Liver (tissue), 9 donors: ENCODE measurements around the gene GALNT9. TPM values are rescaled to one million over a fixed set of nuclear protein-coding genes. Genes with fewer than 3 reads are reported as not detected.

Experiments used
- DNase-seq: peaks from one replicate; pipeline ENCODE4 v3.0.0-alpha.2; 2017; ENCODE audit warnings: low spot score
- H3K27ac ChIP-seq, 2 donors: one replicate each; pipeline ENCODE4 v1.7.0; 2013; ENCODE audit warnings: inconsistent platforms in 2 of 2, low read length in 2 of 2, control low read depth in 1 of 2, low read depth in 1 of 2, mild to moderate bottlenecking in 1 of 2
- H3K27me3 ChIP-seq, 4 donors: one replicate each; pipeline versions ENCODE4 v1.6.1 to v1.7.0; 2013; ENCODE audit warnings: low read length in 3 of 4, inconsistent platforms in 1 of 4, mild to moderate bottlenecking in 1 of 4, moderate library complexity in 1 of 4; ENCODE audit not compliant: control insufficient read depth in 4 of 4, insufficient read depth in 4 of 4
- H3K36me3 ChIP-seq, 4 donors: one replicate each; pipeline versions ENCODE4 v1.6.1 to v1.7.0; 2013; ENCODE audit warnings: low read length in 3 of 4, mild to moderate bottlenecking in 3 of 4, low read depth in 1 of 4, moderate library complexity in 1 of 4; ENCODE audit not compliant: control insufficient read depth in 4 of 4, insufficient read depth in 3 of 4
- H3K4me1 ChIP-seq, 4 donors: one replicate each; pipeline versions ENCODE4 v1.6.1 to v1.7.0; 2013; ENCODE audit warnings: low read length in 3 of 4, mild to moderate bottlenecking in 3 of 4, moderate library complexity in 1 of 4; ENCODE audit not compliant: control insufficient read depth in 4 of 4, insufficient read depth in 4 of 4
- H3K4me3 ChIP-seq, 3 donors: one replicate each; pipeline versions ENCODE4 v1.6.1 to v1.7.0; 2013; ENCODE audit warnings: low read length in 3 of 3, control low read depth in 1 of 3, low read depth in 1 of 3, mild to moderate bottlenecking in 1 of 3
- H3K9ac ChIP-seq, 2 donors: one replicate each; pipeline ENCODE4 v1.7.0; 2013; ENCODE audit warnings: low read length in 2 of 2, mild to moderate bottlenecking in 2 of 2, moderate library complexity in 2 of 2, control low read depth in 1 of 2, low read depth in 1 of 2
- H3K9me3 ChIP-seq, 4 donors: one replicate each; pipeline versions ENCODE4 v1.6.1 to v1.7.0; 2013; ENCODE audit warnings: low read length in 3 of 4; ENCODE audit not compliant: control insufficient read depth in 4 of 4
- ATF3 ChIP-seq: IDR thresholded peaks from 2 replicates; pipeline ENCODE4 v1.6.1; 2016; ENCODE audit warnings: antibody characterized with exemption
- EGR1 ChIP-seq, 2 donors: IDR thresholded peaks; 2 replicates each; pipeline ENCODE4 v1.6.1; 2016 to 2018; ENCODE audit warnings: antibody characterized with exemption in 2 of 2, low read depth in 2 of 2
- FOXA1 ChIP-seq: IDR thresholded peaks from 2 replicates; pipeline ENCODE4 v1.6.1; 2016; ENCODE audit warnings: antibody characterized with exemption
- FOXA2 ChIP-seq: IDR thresholded peaks from 2 replicates; pipeline ENCODE4 v1.6.1; 2016; ENCODE audit warnings: antibody characterized with exemption
- GABPA ChIP-seq, 2 donors: IDR thresholded peaks in 1 of 2; conservative IDR thresholded peaks in 1 of 2; 2 replicates each; pipeline ENCODE4 v1.6.1; 2016; ENCODE audit warnings: antibody characterized with exemption in 2 of 2, mild to moderate bottlenecking in 1 of 2, moderate library complexity in 1 of 2
- HNF4A ChIP-seq, 2 donors: conservative IDR thresholded peaks; 2 replicates each; pipeline ENCODE4 v1.6.1; 2016; ENCODE audit warnings: antibody characterized with exemption in 2 of 2, mild to moderate bottlenecking in 2 of 2
- HNF4G ChIP-seq: IDR thresholded peaks from 2 replicates; pipeline ENCODE4 v1.6.1; 2016; ENCODE audit warnings: antibody characterized with exemption
- JUND ChIP-seq, 2 donors: IDR thresholded peaks; 2 replicates each; pipeline ENCODE4 v1.6.1; 2016; ENCODE audit warnings: antibody characterized with exemption in 2 of 2
- MAX ChIP-seq: IDR thresholded peaks from 2 replicates; pipeline ENCODE4 v1.6.1; 2016; ENCODE audit warnings: antibody characterized with exemption
- NR2F2 ChIP-seq: IDR thresholded peaks from 2 replicates; pipeline ENCODE4 v1.6.1; 2016; ENCODE audit warnings: antibody characterized with exemption
- RAD21 ChIP-seq, 2 donors: IDR thresholded peaks; 2 replicates each; pipeline ENCODE4 v1.6.1; 2016; ENCODE audit warnings: antibody characterized with exemption in 2 of 2, mild to moderate bottlenecking in 2 of 2
- RXRA ChIP-seq, 2 donors: IDR thresholded peaks; 2 replicates each; pipeline ENCODE4 v1.6.1; 2017 to 2018; ENCODE audit warnings: antibody characterized with exemption in 2 of 2, mild to moderate bottlenecking in 1 of 2
- SP1 ChIP-seq: IDR thresholded peaks from 2 replicates; pipeline ENCODE4 v1.6.1; 2018; ENCODE audit warnings: antibody characterized with exemption, mild to moderate bottlenecking
- TAF1 ChIP-seq: conservative IDR thresholded peaks from 2 replicates; pipeline ENCODE4 v1.6.1; 2016; ENCODE audit warnings: antibody characterized with exemption, mild to moderate bottlenecking
- YY1 ChIP-seq: IDR thresholded peaks from 2 replicates; pipeline ENCODE4 v1.6.1; 2016; ENCODE audit warnings: antibody characterized with exemption, mild to moderate bottlenecking
- ZBTB33 ChIP-seq: IDR thresholded peaks from 2 replicates; pipeline ENCODE4 v1.6.1; 2016; ENCODE audit warnings: antibody characterized with exemption
- WGBS: extraction: QIAGEN DNeasy Blood & Tissue Kit; methylation state at CpG from one replicate; pipeline ENCODE4 v1.1.7; 2013; 5-methylcytosine and 5-hydroxymethylcytosine counted together
- polyA plus RNA-seq, 2 donors: library from polyadenylated mRNA; stranded (reverse) in 1 of 2; unstranded in 1 of 2; fragments of 200-250 nt in 1 of 2; fragments of >200 nt in 1 of 2; fragmentation: Nextera tagmentation in 1 of 2; extraction: Ambion mirVana in 1 of 2; gene quantifications; one replicate each; pipeline versions ENCODE4 v1.2.1 to v1.2.3, GENCODE V29; 2013 to 2015
- total RNA-seq, 2 donors: library from RNA; depleted of rRNA; stranded (reverse); fragments of >200 nt; gene quantifications; one replicate each; pipeline ENCODE4 v1.2.3, GENCODE V29; 2014
- TF ChIP-seq, protein P1 (sequence below): IDR thresholded peaks from 2 replicates; pipeline ENCODE4 v1.6.1; 2016; ENCODE audit warnings: antibody characterized with exemption, mild to moderate bottlenecking
- TF ChIP-seq, protein P2 (sequence below): fragments of 150-350 bp; IDR thresholded peaks from 2 replicates; pipeline ENCODE4 v1.5.1; 2017; ENCODE audit warnings: improper control_type of control experiment, low read depth, low read length; ENCODE audit not compliant: missing input control
- donor health status: healthy.
- donor health status: healthy.
- donor health status: healthy.
- donor health status: healthy.
- donor health status: healthy.

GALNT9 gene
- total and polyA plus RNA-seq, 4 donors: 0.05 to 0.25 (median 0.09) TPM; not detected in 1

DNA sequence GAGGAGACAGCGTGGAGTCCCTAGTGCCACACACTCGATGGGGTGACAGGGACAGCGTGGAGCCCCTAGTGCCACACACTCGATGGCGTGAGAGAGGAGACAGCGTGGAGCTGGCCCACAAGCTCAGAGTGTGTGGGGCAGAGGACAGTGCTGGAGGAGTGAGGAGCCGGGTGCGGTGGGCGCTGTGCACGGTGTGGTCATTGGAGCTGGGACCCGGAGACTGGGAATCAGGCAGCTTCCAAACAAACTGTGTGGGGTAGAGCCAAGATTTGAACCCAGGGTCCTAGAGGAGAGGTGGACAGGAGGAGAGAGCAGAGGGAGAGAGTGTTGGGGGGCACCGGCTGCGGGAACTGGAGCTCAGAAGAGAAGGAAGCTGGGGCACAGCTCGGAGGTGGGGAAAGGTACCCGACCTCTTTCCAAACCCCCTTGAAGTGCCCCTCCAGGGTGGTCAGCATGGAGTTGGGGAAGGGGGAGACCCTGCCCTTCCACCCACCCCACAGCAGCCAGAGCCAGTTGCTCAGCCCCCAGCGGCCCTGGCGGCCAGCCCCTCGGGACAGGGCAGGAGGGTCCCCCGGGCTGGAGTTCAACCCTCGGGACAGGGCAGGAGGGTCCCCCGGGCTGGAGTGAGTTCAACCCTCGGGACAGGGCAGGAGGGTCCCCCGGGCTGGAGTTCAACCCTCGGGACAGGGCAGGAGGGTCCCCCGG is 94.1 kb downstream of the GALNT9 start:
- no peak overlapping the region for H3K4me3 ChIP-seq
- WGBS: 92% methylated on average over 25 of the region's 25 CpGs
- no peak for DNase-seq
- no peaks in the 10 kb centered on the region for H3K9me3 ChIP-seq
- TF ChIP-seq RXRA (IDR thresholded peaks at IDR 0.05) (no peak), TAF1 (no peak), MAX (no peak)
- TF ChIP-seq, protein P1, sequence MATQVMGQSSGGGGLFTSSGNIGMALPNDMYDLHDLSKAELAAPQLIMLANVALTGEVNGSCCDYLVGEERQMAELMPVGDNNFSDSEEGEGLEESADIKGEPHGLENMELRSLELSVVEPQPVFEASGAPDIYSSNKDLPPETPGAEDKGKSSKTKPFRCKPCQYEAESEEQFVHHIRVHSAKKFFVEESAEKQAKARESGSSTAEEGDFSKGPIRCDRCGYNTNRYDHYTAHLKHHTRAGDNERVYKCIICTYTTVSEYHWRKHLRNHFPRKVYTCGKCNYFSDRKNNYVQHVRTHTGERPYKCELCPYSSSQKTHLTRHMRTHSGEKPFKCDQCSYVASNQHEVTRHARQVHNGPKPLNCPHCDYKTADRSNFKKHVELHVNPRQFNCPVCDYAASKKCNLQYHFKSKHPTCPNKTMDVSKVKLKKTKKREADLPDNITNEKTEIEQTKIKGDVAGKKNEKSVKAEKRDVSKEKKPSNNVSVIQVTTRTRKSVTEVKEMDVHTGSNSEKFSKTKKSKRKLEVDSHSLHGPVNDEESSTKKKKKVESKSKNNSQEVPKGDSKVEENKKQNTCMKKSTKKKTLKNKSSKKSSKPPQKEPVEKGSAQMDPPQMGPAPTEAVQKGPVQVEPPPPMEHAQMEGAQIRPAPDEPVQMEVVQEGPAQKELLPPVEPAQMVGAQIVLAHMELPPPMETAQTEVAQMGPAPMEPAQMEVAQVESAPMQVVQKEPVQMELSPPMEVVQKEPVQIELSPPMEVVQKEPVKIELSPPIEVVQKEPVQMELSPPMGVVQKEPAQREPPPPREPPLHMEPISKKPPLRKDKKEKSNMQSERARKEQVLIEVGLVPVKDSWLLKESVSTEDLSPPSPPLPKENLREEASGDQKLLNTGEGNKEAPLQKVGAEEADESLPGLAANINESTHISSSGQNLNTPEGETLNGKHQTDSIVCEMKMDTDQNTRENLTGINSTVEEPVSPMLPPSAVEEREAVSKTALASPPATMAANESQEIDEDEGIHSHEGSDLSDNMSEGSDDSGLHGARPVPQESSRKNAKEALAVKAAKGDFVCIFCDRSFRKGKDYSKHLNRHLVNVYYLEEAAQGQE: no peak
- no peaks in the 10 kb centered on the region for H3K27me3 ChIP-seq
- no peaks in the 10 kb centered on the region for H3K36me3 ChIP-seq
- H3K4me1 ChIP-seq: no peaks in the 10 kb centered on the region
- no peak overlapping the region for H3K27ac ChIP-seq
- H3K9ac ChIP-seq: no peak overlapping the region

GRCh38 chr12:132230381-132230780 is 99.0 kb downstream of the GALNT9 start:
- H3K9me3 ChIP-seq: no peaks in the 10 kb centered on the region
- H3K27me3 ChIP-seq: no peaks in the 10 kb centered on the region
- H3K36me3 ChIP-seq: no peaks in the 10 kb centered on the region
- WGBS: 93% methylated on average over 22 of the region's 22 CpGs
- no peak overlapping the region for H3K9ac ChIP-seq
- H3K27ac ChIP-seq: no peak overlapping the region
- TF ChIP-seq MAX (no peak), HNF4G (no peak), ATF3 (no peak), EGR1 (IDR thresholded peaks at IDR 0.05; ENCODE audit: low read depth in 2 of 2) (no peak), TAF1 (no peak), HNF4A (conservative IDR thresholded peaks at IDR 0.05) (no peak), RAD21 (IDR thresholded peaks at IDR 0.05) (no peak), SP1 (no peak), FOXA2 (no peak), RXRA (IDR thresholded peaks at IDR 0.05) (no peak), GABPA (IDR thresholded peaks at IDR 0.05 in 1 of 2, conservative IDR thresholded peaks at IDR 0.05 in 1 of 2) (no peak), NR2F2 (no peak), YY1 (no peak), FOXA1 (no peak), JUND (IDR thresholded peaks at IDR 0.05) (no peak), ZBTB33 (no peak)
- TF ChIP-seq, protein P2, sequence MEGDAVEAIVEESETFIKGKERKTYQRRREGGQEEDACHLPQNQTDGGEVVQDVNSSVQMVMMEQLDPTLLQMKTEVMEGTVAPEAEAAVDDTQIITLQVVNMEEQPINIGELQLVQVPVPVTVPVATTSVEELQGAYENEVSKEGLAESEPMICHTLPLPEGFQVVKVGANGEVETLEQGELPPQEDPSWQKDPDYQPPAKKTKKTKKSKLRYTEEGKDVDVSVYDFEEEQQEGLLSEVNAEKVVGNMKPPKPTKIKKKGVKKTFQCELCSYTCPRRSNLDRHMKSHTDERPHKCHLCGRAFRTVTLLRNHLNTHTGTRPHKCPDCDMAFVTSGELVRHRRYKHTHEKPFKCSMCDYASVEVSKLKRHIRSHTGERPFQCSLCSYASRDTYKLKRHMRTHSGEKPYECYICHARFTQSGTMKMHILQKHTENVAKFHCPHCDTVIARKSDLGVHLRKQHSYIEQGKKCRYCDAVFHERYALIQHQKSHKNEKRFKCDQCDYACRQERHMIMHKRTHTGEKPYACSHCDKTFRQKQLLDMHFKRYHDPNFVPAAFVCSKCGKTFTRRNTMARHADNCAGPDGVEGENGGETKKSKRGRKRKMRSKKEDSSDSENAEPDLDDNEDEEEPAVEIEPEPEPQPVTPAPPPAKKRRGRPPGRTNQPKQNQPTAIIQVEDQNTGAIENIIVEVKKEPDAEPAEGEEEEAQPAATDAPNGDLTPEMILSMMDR: no peak
- TF ChIP-seq, protein P1: no peak
- H3K4me3 ChIP-seq: no peak overlapping the region
- no peaks in the 10 kb centered on the region for H3K4me1 ChIP-seq
- DNase-seq: no peak
